Measurements from ENCODE around the gene ETNK2.

GRCh38 chr1:204110894-204111633, 40.8 kb downstream of the ETNK2 start:
- no peak for TF ChIP-seq CTCF (IDR thresholded peaks at IDR 0.05)
- no peak for TF ChIP-seq POLR2A (IDR thresholded peaks at IDR 0.05)

Data from sigmoid colon (tissue), 3 donors.